ENCODE measurements around the gene LMOD1. TPM values are rescaled to one million over a fixed set of nuclear protein-coding genes. Genes with fewer than 3 reads are reported as not detected.

Gene LMOD1
- total RNA-seq, 2 experiments from 2014 or later: not detected

- intact Hi-C loops (cut with micrococcal nuclease): no loop called here
- POLR2A ChIA-PET: interaction anchor here (1.4 kb wide), 1 partner anchor 10 kb away, joined by 4 read pairs; no protein-coding TSS in a partner anchor
- no peaks in the 10 kb centered on the region for H3K27me3 Mint-ChIP-seq
- CTCF ChIA-PET: interaction anchor here (7.2 kb wide), 1 partner anchor 73 kb away, joined by 130 read pairs; no protein-coding TSS in a partner anchor
- no peak overlapping the region for H3K4me3 Mint-ChIP-seq
- H3K4me1 Mint-ChIP-seq (ENCODE audit: low read depth): peaks cover 11% of the 10 kb centered on the region
- ATAC-seq (no peak), DNase-seq (no peak)
- no peak overlapping the region for H3K27ac Mint-ChIP-seq
- no peaks in the 10 kb centered on the region for H3K9me3 Mint-ChIP-seq
- H3K36me3 Mint-ChIP-seq (ENCODE audit: low read depth): no peaks in the 10 kb centered on the region
- no peak for TF ChIP-seq CTCF (IDR thresholded peaks at IDR 0.05)
These were observed 45.9 kb downstream of the LMOD1 start for GRCh38 chr1:201900476-201900875.

DNA sequence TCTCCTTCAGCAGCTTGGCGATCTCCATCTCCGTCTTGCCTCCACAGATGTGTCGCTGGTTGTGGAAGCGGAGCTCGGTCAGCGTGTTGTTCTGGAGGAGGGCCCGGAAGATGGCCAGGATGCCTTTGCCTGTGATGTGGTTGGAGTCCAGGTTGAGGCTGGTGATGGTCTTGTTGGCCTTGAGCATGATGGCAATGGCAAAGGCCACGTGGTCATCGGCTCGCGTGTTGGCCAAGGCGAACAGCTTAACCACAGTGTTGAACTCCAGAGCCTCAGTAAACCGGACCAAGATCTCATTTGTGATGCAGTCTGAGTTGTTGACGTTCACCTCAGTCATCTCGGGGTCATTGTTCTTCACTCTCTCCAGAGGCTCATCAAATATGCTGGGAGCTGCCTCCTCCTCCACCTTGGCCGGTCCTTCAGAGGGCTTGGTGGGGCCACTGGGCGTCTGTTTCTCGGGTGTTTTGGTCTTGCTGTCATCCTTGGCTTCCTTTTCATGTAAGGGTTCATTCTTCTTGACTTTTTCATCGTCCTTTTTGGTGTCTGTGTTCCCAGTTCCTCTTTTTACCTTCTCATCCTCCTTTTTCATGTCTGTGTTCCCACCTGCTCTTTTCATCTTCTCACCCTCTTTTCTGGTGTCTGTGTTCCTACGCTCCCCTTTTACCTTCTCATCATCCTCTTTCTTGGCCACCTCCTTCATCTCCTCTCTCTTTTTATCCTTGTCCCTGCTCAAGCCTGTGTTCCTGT lies 46.5 kb downstream of the LMOD1 start:
- no peak for TF ChIP-seq CTCF (IDR thresholded peaks at IDR 0.05)
- peaks cover 7% of the 10 kb centered on the region for H3K4me1 Mint-ChIP-seq (ENCODE audit: low read depth)
- H3K36me3 Mint-ChIP-seq (ENCODE audit: low read depth): no peaks in the 10 kb centered on the region
- intact Hi-C loops (cut with micrococcal nuclease): no loop called here
- CTCF ChIA-PET: interaction anchor here (1.3 to 7.2 kb wide), 3 partner anchors 10 to 109 kb away, joined by 3 to 130 read pairs (median 4); no protein-coding TSS in a partner anchor
- H3K27ac Mint-ChIP-seq: no peak overlapping the region
- POLR2A ChIA-PET: interaction anchor here (0.5 to 1.4 kb wide), 2 partner anchors 10 to 15 kb away, joined by 3 to 4 read pairs; no protein-coding TSS in a partner anchor
- no peaks in the 10 kb centered on the region for H3K9me3 Mint-ChIP-seq
- no peak for ATAC-seq
- DNase-seq: no peak
- H3K27me3 Mint-ChIP-seq: no peaks in the 10 kb centered on the region
- no peak overlapping the region for H3K4me3 Mint-ChIP-seq

DNA sequence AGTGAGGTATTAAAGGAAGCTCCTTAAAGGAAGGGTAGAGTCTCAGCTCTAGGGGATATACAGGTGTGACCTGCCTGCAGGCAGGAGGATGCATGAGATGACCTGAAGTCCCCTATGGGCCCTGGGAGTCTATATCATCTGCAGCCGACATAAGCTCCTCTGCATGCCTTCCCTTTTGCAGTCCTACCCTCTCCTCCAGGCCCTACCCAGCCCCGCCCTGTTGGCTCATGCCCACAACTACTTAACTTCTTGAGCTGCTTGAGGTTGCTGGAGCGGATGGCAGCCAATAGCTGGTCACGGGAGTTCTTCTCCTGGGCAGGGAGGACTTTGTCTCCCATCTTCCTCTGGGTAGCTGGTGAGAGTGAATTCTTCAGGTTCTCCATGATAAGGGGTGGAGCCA lies 47.4 kb downstream of the LMOD1 start:
- Mint-ChIP-seq H3K4me1 (ENCODE audit: low read depth) (peaks cover 7% of the 10 kb centered on the region), H3K36me3 (ENCODE audit: low read depth) (no peaks in the 10 kb centered on the region), H3K27ac (no peak overlapping the region), H3K27me3 (peaks cover 2% of the 10 kb centered on the region), H3K9me3 (no peaks in the 10 kb centered on the region), H3K4me3 (no peak overlapping the region)
- POLR2A ChIA-PET: interaction anchor here (0.5 to 1.4 kb wide), 2 partner anchors 11 to 16 kb away, joined by 3 to 4 read pairs; no protein-coding TSS in a partner anchor
- CTCF ChIA-PET: interaction anchor here (1.0 to 7.2 kb wide), 7 partner anchors 11 to 236 kb away, joined by 3 to 130 read pairs (median 4); no protein-coding TSS in a partner anchor
- TF ChIP-seq CTCF (IDR thresholded peaks at IDR 0.05): no peak
- intact Hi-C loops (cut with micrococcal nuclease): no loop called here
- ATAC-seq (no peak), DNase-seq (no peak)

GRCh38 chr1:201898240-201898894 lies 48.0 kb downstream of the LMOD1 start:
- Mint-ChIP-seq H3K27ac (no peak overlapping the region), H3K36me3 (ENCODE audit: low read depth) (no peaks in the 10 kb centered on the region), H3K27me3 (peaks cover 6% of the 10 kb centered on the region), H3K4me1 (ENCODE audit: low read depth) (peaks cover 7% of the 10 kb centered on the region), H3K4me3 (no peak overlapping the region), H3K9me3 (no peaks in the 10 kb centered on the region)
- intact Hi-C loops (cut with micrococcal nuclease): no loop called here
- ATAC-seq (no peak), DNase-seq (no peak)
- no peak for TF ChIP-seq CTCF (IDR thresholded peaks at IDR 0.05)
- CTCF ChIA-PET: interaction anchor here (1.0 to 7.2 kb wide), 8 partner anchors 11 to 236 kb away, joined by 3 to 130 read pairs (median 4); no protein-coding TSS in a partner anchor
- POLR2A ChIA-PET: no interaction called here

Data from activated CD8-positive, alpha-beta T cell treated with anti-CD3 and anti-CD28 coated beads for 36 hours (primary cell).